ENCODE results near the gene CGB2.

The CGB2 gene

GRCh38 chr19:48997972-48998371 is 33.7 kb upstream of the CGB2 start:
- Mint-ChIP-seq H3K36me3 (ENCODE audit: low read depth) (peaks cover 33% of the 10 kb centered on the region), H3K9me3 (no peaks in the 10 kb centered on the region), H3K27me3 (no peaks in the 10 kb centered on the region), H3K4me1 (ENCODE audit: low read depth) (peaks cover 27% of the 10 kb centered on the region), H3K4me3 (no peak overlapping the region), H3K27ac (no peak overlapping the region)

- Mint-ChIP-seq H3K36me3 (ENCODE audit: low read depth) (peaks cover 38% of the 10 kb centered on the region), H3K27me3 (no peaks in the 10 kb centered on the region), H3K27ac (no peak overlapping the region)
Observed at GRCh38 chr19:48999481-49000325, 32.0 kb upstream of the CGB2 start.

GRCh38 chr19:49004133-49004532 is 27.6 kb upstream of the CGB2 start:
- H3K27ac Mint-ChIP-seq = no peak overlapping the region
- H3K9me3 Mint-ChIP-seq = no peaks in the 10 kb centered on the region
- H3K36me3 Mint-ChIP-seq (ENCODE audit: low read depth) = peaks cover 49% of the 10 kb centered on the region
- no peak overlapping the region for H3K4me3 Mint-ChIP-seq
- H3K27me3 Mint-ChIP-seq = no peaks in the 10 kb centered on the region
- no peaks in the 10 kb centered on the region for H3K4me1 Mint-ChIP-seq (ENCODE audit: low read depth)

More at GRCh38 chr19:48999481-49000325, 32.0 kb upstream of the CGB2 start:
- H3K9me3 Mint-ChIP-seq = no peaks in the 10 kb centered on the region
- H3K4me3 Mint-ChIP-seq = no peak overlapping the region
- H3K4me1 Mint-ChIP-seq (ENCODE audit: low read depth) = peaks cover 17% of the 10 kb centered on the region

- Mint-ChIP-seq H3K4me1 (ENCODE audit: low read depth) (no peaks in the 10 kb centered on the region), H3K36me3 (ENCODE audit: low read depth) (peaks cover 43% of the 10 kb centered on the region), H3K27ac (no peak overlapping the region), H3K9me3 (no peaks in the 10 kb centered on the region), H3K4me3 (no peak overlapping the region), H3K27me3 (no peaks in the 10 kb centered on the region)
Observed at GRCh38 chr19:49004964-49005614, 26.6 kb upstream of the CGB2 start.

GRCh38 chr19:49006905-49007304 is 24.8 kb upstream of the CGB2 start:
- Mint-ChIP-seq H3K9me3 (no peaks in the 10 kb centered on the region), H3K4me3 (no peak overlapping the region), H3K27me3 (no peaks in the 10 kb centered on the region), H3K27ac (no peak overlapping the region), H3K36me3 (ENCODE audit: low read depth) (peaks cover 46% of the 10 kb centered on the region), H3K4me1 (ENCODE audit: low read depth) (no peaks in the 10 kb centered on the region)

- no peak overlapping the region for H3K27ac Mint-ChIP-seq
- no peaks in the 10 kb centered on the region for H3K9me3 Mint-ChIP-seq
- H3K4me1 Mint-ChIP-seq (ENCODE audit: low read depth) = no peaks in the 10 kb centered on the region
- no peak overlapping the region for H3K4me3 Mint-ChIP-seq
- peaks cover 48% of the 10 kb centered on the region for H3K36me3 Mint-ChIP-seq (ENCODE audit: low read depth)
- H3K27me3 Mint-ChIP-seq = no peaks in the 10 kb centered on the region
Observed at GRCh38 chr19:49009828-49010227, 21.9 kb upstream of the CGB2 start.

GRCh38 chr19:49010453-49010852 is 21.2 kb upstream of the CGB2 start:
- Mint-ChIP-seq H3K9me3 (no peaks in the 10 kb centered on the region), H3K36me3 (ENCODE audit: low read depth) (peaks cover 42% of the 10 kb centered on the region), H3K27ac (no peak overlapping the region), H3K4me3 (no peak overlapping the region), H3K4me1 (ENCODE audit: low read depth) (no peaks in the 10 kb centered on the region), H3K27me3 (no peaks in the 10 kb centered on the region)

GRCh38 chr19:49011194-49011593 is 20.5 kb upstream of the CGB2 start:
- H3K27ac Mint-ChIP-seq = no peak overlapping the region
- no peak overlapping the region for H3K4me3 Mint-ChIP-seq
- no peaks in the 10 kb centered on the region for H3K4me1 Mint-ChIP-seq (ENCODE audit: low read depth)
- peaks cover 41% of the 10 kb centered on the region for H3K36me3 Mint-ChIP-seq (ENCODE audit: low read depth)
- H3K9me3 Mint-ChIP-seq = no peaks in the 10 kb centered on the region
- H3K27me3 Mint-ChIP-seq = no peaks in the 10 kb centered on the region

- peaks cover 16% of the 10 kb centered on the region for H3K4me1 Mint-ChIP-seq (ENCODE audit: low read depth)
- H3K9me3 Mint-ChIP-seq = no peaks in the 10 kb centered on the region
- H3K36me3 Mint-ChIP-seq (ENCODE audit: low read depth) = peaks cover 26% of the 10 kb centered on the region
- peak overlapping the region; percentile 26 for H3K27ac Mint-ChIP-seq
- H3K27me3 Mint-ChIP-seq = peaks cover 4% of the 10 kb centered on the region
- no peak overlapping the region for H3K4me3 Mint-ChIP-seq
Observed at GRCh38 chr19:49014123-49014869, 17.4 kb upstream of the CGB2 start.

- H3K4me3 Mint-ChIP-seq = no peak overlapping the region
- peaks cover 21% of the 10 kb centered on the region for H3K4me1 Mint-ChIP-seq (ENCODE audit: low read depth)
- peaks cover 26% of the 10 kb centered on the region for H3K36me3 Mint-ChIP-seq (ENCODE audit: low read depth)
- no peak overlapping the region for H3K27ac Mint-ChIP-seq
- peaks cover 6% of the 10 kb centered on the region for H3K27me3 Mint-ChIP-seq
- H3K9me3 Mint-ChIP-seq = no peaks in the 10 kb centered on the region
Observed at GRCh38 chr19:49014870-49015255, 16.8 kb upstream of the CGB2 start.

GRCh38 chr19:49016067-49016839 is 15.4 kb upstream of the CGB2 start:
- Mint-ChIP-seq H3K27me3 (peaks cover 13% of the 10 kb centered on the region), H3K27ac (no peak overlapping the region), H3K9me3 (no peaks in the 10 kb centered on the region), H3K4me1 (ENCODE audit: low read depth) (peaks cover 34% of the 10 kb centered on the region), H3K36me3 (ENCODE audit: low read depth) (peaks cover 17% of the 10 kb centered on the region), H3K4me3 (no peak overlapping the region)

- Mint-ChIP-seq H3K36me3 (ENCODE audit: low read depth) (peaks cover 15% of the 10 kb centered on the region), H3K27ac (no peak within 1 kb of the TSS), H3K4me1 (ENCODE audit: low read depth) (peaks cover 43% of the 10 kb centered on the region), H3K4me3 (no peak within 1 kb of the TSS), H3K9me3 (no peaks in the 10 kb centered on the region), H3K27me3 (peaks cover 13% of the 10 kb centered on the region)
Observed at GRCh38 chr19:49017041-49017665, 14.5 kb upstream of the CGB2 start, which contains the start of gene LHB. LHB (minus strand) TSS chr19:49017091; CDS start chr19:49017081, 10 bp downstream.

- peaks cover 10% of the 10 kb centered on the region for H3K36me3 Mint-ChIP-seq (ENCODE audit: low read depth)
- peaks cover 47% of the 10 kb centered on the region for H3K4me1 Mint-ChIP-seq (ENCODE audit: low read depth)
- H3K27ac Mint-ChIP-seq = no peak overlapping the region
- peaks cover 13% of the 10 kb centered on the region for H3K27me3 Mint-ChIP-seq
- H3K4me3 Mint-ChIP-seq = peak overlapping the region; percentile 66
- no peaks in the 10 kb centered on the region for H3K9me3 Mint-ChIP-seq
Observed at GRCh38 chr19:49017666-49018351, 13.9 kb upstream of the CGB2 start.

Data from stimulated activated naive CD8-positive, alpha-beta T cell treated with anti-CD3 and anti-CD28 coated beads, Interleukin-15, Interleukin-2, amounts not matched to agents 100 ng/mL and 50 ng/mL, for 24 hours (primary cell).